ENCODE results near the gene PI4KA. TPM values are rescaled to one million over a fixed set of nuclear protein-coding genes. Genes with fewer than 3 reads are reported as not detected.

Gene PI4KA
- total RNA-seq, 1 experiment from 2014 or later: 65.8 TPM

DNA sequence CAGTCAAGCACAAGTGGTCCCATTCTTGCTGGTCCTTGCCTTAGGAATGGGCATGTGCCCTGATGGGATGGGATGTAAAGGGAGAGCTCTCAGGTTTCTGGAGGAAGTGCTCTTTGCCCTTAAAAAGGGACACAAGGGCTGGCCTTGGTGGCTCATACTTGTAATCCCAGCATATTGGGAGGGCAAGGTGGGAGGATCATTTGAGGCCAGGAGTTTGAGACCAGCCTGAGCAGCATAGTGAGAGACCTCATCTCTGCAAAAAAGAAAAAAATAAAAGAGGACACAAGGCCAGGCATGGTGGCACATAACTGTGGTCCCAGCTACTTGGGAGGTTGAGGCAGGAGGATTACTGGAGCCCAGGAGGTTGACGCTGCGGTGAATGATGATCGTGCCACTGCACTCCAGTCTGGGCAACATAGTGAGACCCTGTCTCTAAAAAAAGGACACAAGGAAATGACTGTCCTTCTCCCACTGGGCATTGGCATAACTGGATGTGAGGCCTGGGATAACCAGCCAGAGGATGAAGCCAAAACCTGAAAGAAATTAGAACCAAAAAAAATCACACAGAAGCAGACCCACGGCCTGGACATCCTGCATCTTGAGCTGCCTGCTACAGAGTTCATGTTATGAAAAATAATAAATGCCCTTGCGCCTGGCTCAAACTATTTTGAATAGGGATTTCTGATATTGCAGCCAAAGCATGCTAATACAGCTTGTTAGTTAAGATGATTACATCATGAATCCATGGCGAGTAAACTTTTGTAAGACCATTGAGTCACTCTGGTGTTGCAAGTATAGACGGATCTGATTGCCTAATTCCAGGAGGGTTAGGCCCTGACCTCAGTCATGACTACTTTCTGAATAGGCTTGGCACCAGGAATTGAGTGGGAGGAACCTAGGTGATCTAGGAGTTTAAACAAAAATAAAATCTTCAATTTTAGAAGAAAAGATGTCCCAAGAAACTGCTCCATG, 45.7 kb upstream of the PI4KA start:
- WGBS (ENCODE audit: extremely low coverage, insufficient read length, low lambda C conversion rate): no CpG with 5 or more reads among the region's 7 CpGs
- Histone ChIP-seq H3K4me2 (ENCODE audit: insufficient read depth, insufficient read length, low read length) (no peak overlapping the region), H2BK20ac (ENCODE audit: low read depth, low read length, poor library complexity, severe bottlenecking) (no peak overlapping the region), H3K18ac (ENCODE audit: insufficient read length, low read depth, low read length) (no peak overlapping the region), H3K14ac (ENCODE audit: insufficient read depth, low read length) (no peak overlapping the region), H4K5ac (ENCODE audit: insufficient read length, low read depth, low read length) (no peak overlapping the region), H4K8ac (replicated peaks; ENCODE audit: insufficient read length, low read depth, low read length) (no peak overlapping the region), H4K20me1 (ENCODE audit: control insufficient read depth, insufficient read depth, insufficient read length) (no peaks in the 10 kb centered on the region), H3K4ac (ENCODE audit: low read depth, low read length) (no peak overlapping the region), H3K23me2 (ENCODE audit: insufficient read length, low read depth, low read length, poor library complexity, severe bottlenecking) (no peaks in the 10 kb centered on the region), H2BK120ac (ENCODE audit: low read depth, low read length, poor library complexity, severe bottlenecking) (no peak overlapping the region), H3K27ac (ENCODE audit: insufficient read length, low read depth, low read length) (no peak overlapping the region), H3K9me3 (ENCODE audit: control insufficient read depth, low read depth, low read length) (no peaks in the 10 kb centered on the region), H3K56ac (ENCODE audit: insufficient read length, low read depth, low read length) (no peak overlapping the region), H3T11ph (ENCODE audit: low read length) (no peak overlapping the region), H2BK15ac (ENCODE audit: low read depth, low read length) (no peak overlapping the region), H3K27me3 (ENCODE audit: insufficient read depth, low read length) (no peaks in the 10 kb centered on the region), H4K91ac (ENCODE audit: insufficient read length, low read depth, low read length) (no peak overlapping the region), H2AFZ (ENCODE audit: low read length) (no peak overlapping the region), H3K9ac (ENCODE audit: extremely low read depth, insufficient read length, low read length) (no peak overlapping the region), H3K23ac (ENCODE audit: insufficient read length, low read depth, low read length) (no peak overlapping the region), H3K79me2 (ENCODE audit: insufficient read depth, low read length) (no peaks in the 10 kb centered on the region), H2BK5ac (ENCODE audit: insufficient read length, low read length) (no peak overlapping the region), H3K79me1 (ENCODE audit: insufficient read depth, low read depth, low read length, poor library complexity, severe bottlenecking) (no peaks in the 10 kb centered on the region), H2AK5ac (ENCODE audit: insufficient read length, low read length) (no peak overlapping the region), H2BK12ac (ENCODE audit: insufficient read length, low read depth, low read length) (no peak overlapping the region), H3K4me1 (ENCODE audit: insufficient read depth, low read length) (no peaks in the 10 kb centered on the region)
- Mint-ChIP-seq H3K4me1 (no peaks in the 10 kb centered on the region), H3K27me3 (ENCODE audit: low read depth) (peaks cover 5% of the 10 kb centered on the region), H3K4me3 (no peak overlapping the region), H3K27ac (no peak overlapping the region), H3K36me3 (ENCODE audit: insufficient read depth in 1 of 3, low read depth in 3 of 3) (no peaks in the 10 kb centered on the region), H3K9me3 (no peaks in the 10 kb centered on the region)
- TF ChIP-seq, protein P1, sequence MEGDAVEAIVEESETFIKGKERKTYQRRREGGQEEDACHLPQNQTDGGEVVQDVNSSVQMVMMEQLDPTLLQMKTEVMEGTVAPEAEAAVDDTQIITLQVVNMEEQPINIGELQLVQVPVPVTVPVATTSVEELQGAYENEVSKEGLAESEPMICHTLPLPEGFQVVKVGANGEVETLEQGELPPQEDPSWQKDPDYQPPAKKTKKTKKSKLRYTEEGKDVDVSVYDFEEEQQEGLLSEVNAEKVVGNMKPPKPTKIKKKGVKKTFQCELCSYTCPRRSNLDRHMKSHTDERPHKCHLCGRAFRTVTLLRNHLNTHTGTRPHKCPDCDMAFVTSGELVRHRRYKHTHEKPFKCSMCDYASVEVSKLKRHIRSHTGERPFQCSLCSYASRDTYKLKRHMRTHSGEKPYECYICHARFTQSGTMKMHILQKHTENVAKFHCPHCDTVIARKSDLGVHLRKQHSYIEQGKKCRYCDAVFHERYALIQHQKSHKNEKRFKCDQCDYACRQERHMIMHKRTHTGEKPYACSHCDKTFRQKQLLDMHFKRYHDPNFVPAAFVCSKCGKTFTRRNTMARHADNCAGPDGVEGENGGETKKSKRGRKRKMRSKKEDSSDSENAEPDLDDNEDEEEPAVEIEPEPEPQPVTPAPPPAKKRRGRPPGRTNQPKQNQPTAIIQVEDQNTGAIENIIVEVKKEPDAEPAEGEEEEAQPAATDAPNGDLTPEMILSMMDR (conservative IDR thresholded peaks at IDR 0.05): no peak
- no peak for DNase-seq
